Measurements from ENCODE around the gene KCNN1.
"Not testable (repeated sequence)": the region's sequence is repeated elsewhere in the genome, so short reads cannot be mapped to it uniquely, and the experiment has no call there.

KCNN1 gene

DNA sequence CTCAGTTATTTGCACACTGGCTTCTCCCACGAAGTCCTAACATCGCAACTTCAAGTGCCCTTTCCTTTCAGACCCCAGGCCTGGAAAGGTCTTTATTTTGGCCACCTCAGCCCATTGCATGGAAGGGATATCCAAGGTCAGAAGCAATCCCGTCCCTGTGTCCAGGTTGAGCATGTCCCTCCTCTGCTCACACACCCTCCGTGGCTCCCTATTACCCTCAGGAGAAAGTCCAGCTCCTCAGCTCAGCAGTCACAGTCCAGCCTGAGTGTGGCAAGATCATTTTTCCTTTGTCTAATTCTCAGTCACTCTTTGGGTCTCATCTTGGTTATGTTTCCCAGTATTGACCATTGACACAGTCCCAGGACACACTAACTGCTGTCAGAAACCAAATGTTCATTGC lies 60.2 kb downstream of the KCNN1 start:
- Histone ChIP-seq H3K4me3 (ENCODE audit: low read depth in 1 of 2, low read length in 2 of 2) (no peak overlapping the region), H3K36me3 (ENCODE audit: insufficient read depth, low read length) (no peaks in the 10 kb centered on the region), H3K4me1 (ENCODE audit: insufficient read depth, low read length) (peaks cover 5% of the 10 kb centered on the region), H3K27ac (ENCODE audit: low read depth, low read length) (no peak overlapping the region), H3K27me3 (ENCODE audit: control insufficient read depth in 1 of 2, insufficient read depth in 2 of 2, low read length in 2 of 2) (peaks cover 0 to 7% of the 10 kb centered on the region in 2 donors), H3K9me3 (ENCODE audit: low read length) (no peaks in the 10 kb centered on the region), H3K9ac (ENCODE audit: low read length) (no peak overlapping the region)

DNA sequence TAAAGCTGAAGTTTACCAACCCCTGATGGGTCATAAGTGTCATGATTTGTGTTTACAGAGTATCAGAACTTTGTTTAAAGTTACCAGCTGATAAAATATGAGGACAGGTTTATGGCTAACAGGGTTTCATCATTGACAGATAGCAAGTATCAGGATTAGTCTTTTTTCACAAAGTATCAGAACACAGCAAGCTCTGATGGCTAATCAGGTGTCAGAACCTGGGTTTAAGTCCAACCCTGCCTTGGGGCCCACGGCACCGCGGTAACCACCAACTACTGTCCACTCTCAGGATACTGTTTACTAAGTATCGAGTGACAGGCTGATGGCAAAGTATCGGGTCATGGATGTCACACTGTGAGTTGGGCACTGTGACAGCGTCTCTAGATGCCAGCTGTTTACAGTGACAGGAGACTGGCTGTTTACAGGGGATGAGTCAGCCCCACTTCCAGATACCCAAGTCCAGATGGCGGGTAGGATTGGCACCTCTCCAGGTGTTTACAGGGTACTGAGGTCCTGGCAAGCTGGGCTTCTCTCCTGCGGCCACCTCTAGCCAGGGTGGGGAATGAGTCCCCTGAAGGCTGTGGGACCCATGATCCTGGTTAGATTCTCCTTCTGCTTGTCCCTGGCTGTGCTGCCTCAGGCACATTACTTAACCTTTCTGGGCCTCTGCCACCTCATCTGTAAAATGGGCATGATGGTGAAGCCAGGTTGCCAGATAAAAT lies 62.9 kb downstream of the KCNN1 start:
- Histone ChIP-seq H3K4me3 (ENCODE audit: low read depth in 1 of 2, low read length in 2 of 2) (no peak overlapping the region), H3K36me3 (ENCODE audit: insufficient read depth, low read length) (no peaks in the 10 kb centered on the region), H3K9ac (ENCODE audit: low read length) (no peak overlapping the region), H3K9me3 (ENCODE audit: low read length) (no peaks in the 10 kb centered on the region), H3K4me1 (ENCODE audit: insufficient read depth, low read length) (no peaks in the 10 kb centered on the region), H3K27me3 (ENCODE audit: control insufficient read depth in 1 of 2, insufficient read depth in 2 of 2, low read length in 2 of 2) (peaks cover 0 to 7% of the 10 kb centered on the region in 2 donors), H3K27ac (ENCODE audit: low read depth, low read length) (no peak overlapping the region)

- not testable (repeated sequence) for H3K36me3 ChIP-seq (ENCODE audit: insufficient read depth, low read length); H3K27ac ChIP-seq (ENCODE audit: low read depth, low read length)
These were observed 64.5 kb downstream of the KCNN1 start for GRCh38 chr19:18031401-18031800.

GRCh38 chr19:18032102-18032501 lies 65.2 kb downstream of the KCNN1 start:
- H3K36me3 ChIP-seq (ENCODE audit: insufficient read depth, low read length); H3K4me1 ChIP-seq (ENCODE audit: insufficient read depth, low read length); H3K9me3 ChIP-seq (ENCODE audit: low read length); H3K9ac ChIP-seq (ENCODE audit: low read length); H3K4me3 ChIP-seq (ENCODE audit: low read depth in 1 of 2, low read length in 2 of 2); H3K27me3 ChIP-seq (ENCODE audit: control insufficient read depth in 1 of 2, insufficient read depth in 2 of 2, low read length in 2 of 2); H3K27ac ChIP-seq (ENCODE audit: low read depth, low read length): not testable (repeated sequence)

More at GRCh38 chr19:18031401-18031800, 64.5 kb downstream of the KCNN1 start:
- not testable (repeated sequence) for H3K9ac ChIP-seq (ENCODE audit: low read length); H3K4me3 ChIP-seq (ENCODE audit: low read depth in 1 of 2, low read length in 2 of 2); H3K27me3 ChIP-seq (ENCODE audit: control insufficient read depth in 1 of 2, insufficient read depth in 2 of 2, low read length in 2 of 2); H3K9me3 ChIP-seq (ENCODE audit: low read length); H3K4me1 ChIP-seq (ENCODE audit: insufficient read depth, low read length)

DNA sequence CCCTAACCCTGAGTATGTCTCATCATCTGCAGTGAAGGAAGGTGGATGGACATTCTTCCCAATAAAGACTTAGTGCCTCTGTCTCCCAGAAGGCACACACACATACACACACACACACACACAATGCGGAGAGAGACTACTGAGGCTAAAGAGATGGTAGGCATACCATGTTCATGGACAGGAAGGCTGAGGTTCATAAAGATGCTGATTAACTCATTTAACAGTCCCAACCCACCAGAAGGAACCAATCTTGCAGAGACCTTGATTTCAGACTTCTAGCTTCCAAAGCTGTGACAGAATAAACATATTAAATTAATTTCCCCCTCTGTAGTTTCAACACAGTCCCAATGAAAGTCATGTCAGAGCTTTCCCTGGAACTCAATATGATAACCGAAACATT lies 74.1 kb downstream of the KCNN1 start:
- Histone ChIP-seq H3K9me3 (ENCODE audit: low read length) (peaks cover 5% of the 10 kb centered on the region), H3K36me3 (ENCODE audit: insufficient read depth, low read length) (no peaks in the 10 kb centered on the region), H3K27ac (ENCODE audit: low read depth, low read length) (no peak overlapping the region), H3K27me3 (ENCODE audit: control insufficient read depth in 1 of 2, insufficient read depth in 2 of 2, low read length in 2 of 2) (no peaks in the 10 kb centered on the region), H3K4me3 (ENCODE audit: low read depth in 1 of 2, low read length in 2 of 2) (no peak overlapping the region), H3K4me1 (ENCODE audit: insufficient read depth, low read length) (no peaks in the 10 kb centered on the region), H3K9ac (ENCODE audit: low read length) (no peak overlapping the region)

DNA sequence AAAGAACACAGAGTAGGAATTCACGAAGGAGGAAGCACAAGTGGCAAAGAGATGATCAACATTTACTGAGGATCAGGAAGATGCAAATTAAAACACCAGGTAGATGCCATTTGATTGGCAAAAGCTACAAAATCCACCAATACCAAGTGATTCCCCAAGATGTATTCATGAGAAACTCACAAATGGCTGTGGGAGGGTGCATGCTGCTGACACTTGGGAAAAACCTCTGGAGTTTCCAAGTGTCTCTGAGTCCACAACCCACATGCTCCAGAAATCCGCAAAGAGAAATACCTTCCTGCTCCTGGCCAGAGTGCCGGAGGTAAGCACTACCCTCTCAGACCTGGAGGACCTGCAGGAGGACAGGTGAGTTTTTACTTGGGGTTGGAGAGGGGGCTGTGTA lies 76.8 kb downstream of the KCNN1 start:
- Histone ChIP-seq H3K9ac (ENCODE audit: low read length) (no peak overlapping the region), H3K27ac (ENCODE audit: low read depth, low read length) (no peak overlapping the region), H3K36me3 (ENCODE audit: insufficient read depth, low read length) (no peaks in the 10 kb centered on the region), H3K4me3 (ENCODE audit: low read depth in 1 of 2, low read length in 2 of 2) (no peak overlapping the region), H3K9me3 (ENCODE audit: low read length) (peaks cover 5% of the 10 kb centered on the region), H3K4me1 (ENCODE audit: insufficient read depth, low read length) (no peaks in the 10 kb centered on the region), H3K27me3 (ENCODE audit: control insufficient read depth in 1 of 2, insufficient read depth in 2 of 2, low read length in 2 of 2) (no peaks in the 10 kb centered on the region)

DNA sequence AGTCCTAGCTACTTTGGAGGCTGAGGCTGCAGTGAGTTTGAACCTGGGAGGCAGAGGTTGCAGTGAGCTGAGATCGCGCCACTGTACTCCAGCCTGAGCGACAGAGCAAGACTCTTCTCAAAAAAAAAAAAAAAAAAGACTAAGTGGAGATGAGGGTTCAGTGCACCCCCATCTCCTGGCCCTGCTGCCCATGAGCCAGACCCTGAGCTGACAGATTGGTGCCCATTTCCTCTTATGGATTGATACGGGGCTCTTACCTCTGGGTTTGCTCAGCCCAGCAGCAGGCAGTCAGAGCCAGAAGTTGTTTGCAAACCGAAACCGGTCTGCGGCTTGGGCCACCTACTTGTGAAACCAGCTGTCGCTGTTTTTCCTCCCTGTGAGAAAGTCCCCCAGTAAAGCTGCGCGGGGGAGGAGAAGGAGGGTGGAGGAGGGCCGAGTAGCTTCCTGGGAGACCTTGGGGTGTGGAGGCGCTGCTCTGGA lies 78.0 kb downstream of the KCNN1 start:
- Histone ChIP-seq H3K9me3 (ENCODE audit: low read length) (peaks cover 5% of the 10 kb centered on the region), H3K27me3 (ENCODE audit: control insufficient read depth in 1 of 2, insufficient read depth in 2 of 2, low read length in 2 of 2) (no peaks in the 10 kb centered on the region), H3K4me3 (ENCODE audit: low read depth in 1 of 2, low read length in 2 of 2) (peak overlapping the region; percentile 42 to 74), H3K36me3 (ENCODE audit: insufficient read depth, low read length) (no peaks in the 10 kb centered on the region), H3K9ac (ENCODE audit: low read length) (peak overlapping the region; percentile 49), H3K4me1 (ENCODE audit: insufficient read depth, low read length) (no peaks in the 10 kb centered on the region), H3K27ac (ENCODE audit: low read depth, low read length) (peak overlapping the region; percentile 63)

DNA sequence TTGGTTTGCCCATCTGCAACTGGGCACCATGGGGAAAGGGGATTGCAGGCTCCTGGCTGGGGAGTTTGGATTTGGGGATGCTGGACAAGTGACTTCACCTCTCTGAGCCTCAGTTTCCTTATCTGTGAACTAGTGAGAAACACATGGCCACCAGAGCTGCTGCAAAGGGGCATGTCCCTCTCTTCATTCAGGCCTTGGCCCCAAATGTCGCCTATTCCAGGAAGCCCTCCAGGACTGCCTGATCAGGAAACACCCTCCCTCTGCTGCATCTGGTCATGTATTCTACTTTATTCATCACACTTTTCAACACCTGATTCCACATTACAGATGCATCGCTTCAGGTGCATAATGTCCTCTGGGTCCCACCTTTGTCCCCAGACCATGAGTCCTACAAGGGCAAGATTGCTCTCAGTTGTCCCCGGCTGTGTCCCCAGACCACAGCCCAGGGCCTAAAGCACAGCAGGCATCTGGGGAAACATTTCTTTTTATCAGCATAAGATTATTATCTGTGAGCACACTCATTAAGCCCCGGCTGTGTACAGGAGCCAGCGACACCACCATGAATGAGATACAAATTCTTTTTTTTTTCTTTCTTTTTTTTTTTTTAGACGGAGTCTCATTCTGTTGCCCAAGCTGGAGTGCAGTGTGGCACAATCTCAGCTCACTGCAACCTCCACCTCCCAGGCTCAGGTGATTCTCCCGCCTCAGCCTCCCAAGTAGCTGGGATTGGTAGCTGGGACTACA lies 78.6 kb downstream of the KCNN1 start:
- Histone ChIP-seq H3K4me3 (ENCODE audit: low read depth in 1 of 2, low read length in 2 of 2) (peak overlapping the region; percentile 42 to 74), H3K36me3 (ENCODE audit: insufficient read depth, low read length) (no peaks in the 10 kb centered on the region), H3K9me3 (ENCODE audit: low read length) (peaks cover 5% of the 10 kb centered on the region), H3K9ac (ENCODE audit: low read length) (peak overlapping the region; percentile 49), H3K4me1 (ENCODE audit: insufficient read depth, low read length) (no peaks in the 10 kb centered on the region), H3K27me3 (ENCODE audit: control insufficient read depth in 1 of 2, insufficient read depth in 2 of 2, low read length in 2 of 2) (no peaks in the 10 kb centered on the region), H3K27ac (ENCODE audit: low read depth, low read length) (peak overlapping the region; percentile 63)

- Histone ChIP-seq H3K9me3 (ENCODE audit: low read length) (peaks cover 2% of the 10 kb centered on the region), H3K27ac (ENCODE audit: low read depth, low read length) (no peak overlapping the region), H3K4me3 (ENCODE audit: low read depth in 1 of 2, low read length in 2 of 2) (no peak overlapping the region), H3K27me3 (ENCODE audit: control insufficient read depth in 1 of 2, insufficient read depth in 2 of 2, low read length in 2 of 2) (no peaks in the 10 kb centered on the region), H3K4me1 (ENCODE audit: insufficient read depth, low read length) (no peaks in the 10 kb centered on the region), H3K36me3 (ENCODE audit: insufficient read depth, low read length) (no peaks in the 10 kb centered on the region), H3K9ac (ENCODE audit: low read length) (no peak overlapping the region)
These were observed 79.3 kb downstream of the KCNN1 start for GRCh38 chr19:18046059-18046718.

- H3K9ac ChIP-seq (ENCODE audit: low read length): no peak overlapping the region
- no peak overlapping the region for H3K27ac ChIP-seq (ENCODE audit: low read depth, low read length)
- no peaks in the 10 kb centered on the region for H3K9me3 ChIP-seq (ENCODE audit: low read length)
- peaks cover 5% of the 10 kb centered on the region for H3K4me1 ChIP-seq (ENCODE audit: insufficient read depth, low read length)
- H3K4me3 ChIP-seq (ENCODE audit: low read depth in 1 of 2, low read length in 2 of 2): no peak overlapping the region
- no peaks in the 10 kb centered on the region for H3K36me3 ChIP-seq (ENCODE audit: insufficient read depth, low read length)
- H3K27me3 ChIP-seq (ENCODE audit: control insufficient read depth in 1 of 2, insufficient read depth in 2 of 2, low read length in 2 of 2): peaks cover 0 to 4% of the 10 kb centered on the region in 2 donors
These were observed 82.5 kb downstream of the KCNN1 start for GRCh38 chr19:18049385-18049784.

Data from muscle layer of colon (tissue), 2 donors.